CD4-positive, alpha-beta memory T cell (primary cell): ENCODE data around the gene MRPS25. TPM values are rescaled to one million over a fixed set of nuclear protein-coding genes. Genes with fewer than 3 reads are reported as not detected.

Experiments used
- CTCF ChIA-PET: fragments of 350-600 bp; sonication (Branson Sonifier 250); formaldehyde crosslinking; loops from one replicate; lab custom pipeline; 2021; ENCODE audit warnings: inconsistent platforms; ENCODE audit not compliant: partially characterized antibody; lab: Charles Lee
- POLR2A ChIA-PET: fragments of 350-600 bp; sonication (Branson Sonifier 250); formaldehyde crosslinking; loops from one replicate; lab custom pipeline; 2021; ENCODE audit not compliant: partially characterized antibody; lab: Charles Lee
- DNase-seq, 5 donors: peaks; one replicate each; pipeline versions ENCODE4 v3.0.0 to v3.0.0-alpha.2; 2020 to 2022; ENCODE audit warnings: mixed read lengths in 1 of 5
- H3K27ac ChIP-seq: one replicate; pipeline ENCODE4 v1.7.0; 2013; ENCODE audit warnings: low read depth, low read length
- H3K27me3 ChIP-seq: 2 replicates; pipeline ENCODE4 v1.7.0; 2013; ENCODE audit warnings: mild to moderate bottlenecking, low read length, moderate library complexity; ENCODE audit not compliant: insufficient read depth
- H3K36me3 ChIP-seq: 2 replicates; pipeline ENCODE4 v1.7.0; 2013; ENCODE audit warnings: mild to moderate bottlenecking, low read length, moderate library complexity; ENCODE audit not compliant: insufficient read depth
- H3K4me1 ChIP-seq: 2 replicates; pipeline ENCODE4 v1.7.0; 2013; ENCODE audit warnings: mild to moderate bottlenecking, low read length, moderate library complexity; ENCODE audit not compliant: insufficient read depth
- H3K4me3 ChIP-seq, 2 donors: one replicate each; pipeline ENCODE4 v1.7.0; 2013; ENCODE audit warnings: low read length in 2 of 2, mild to moderate bottlenecking in 1 of 2
- H3K9me3 ChIP-seq, 2 donors: one replicate each; pipeline ENCODE4 v1.7.0; 2013; ENCODE audit warnings: low read length in 2 of 2, control low read depth in 1 of 2; ENCODE audit not compliant: control insufficient read depth in 1 of 2
- H3K27ac Mint-ChIP-seq, 7 donors: one replicate each; pipeline ENCODE4 v1.8.0; 2020 to 2021; ENCODE audit warnings: mixed read lengths in 7 of 7, mild to moderate bottlenecking in 6 of 7, inconsistent platforms in 3 of 7, moderate library complexity in 3 of 7
- H3K27me3 Mint-ChIP-seq, 2 donors: one replicate each; pipeline ENCODE4 v1.8.0; 2020 to 2021; ENCODE audit warnings: mixed read lengths in 2 of 2
- H3K36me3 Mint-ChIP-seq, 2 donors: one replicate each; pipeline ENCODE4 v1.8.0; 2020 to 2021; ENCODE audit warnings: mixed read lengths in 2 of 2, inconsistent platforms in 1 of 2, mild to moderate bottlenecking in 1 of 2
- H3K4me1 Mint-ChIP-seq, 4 donors: one replicate each; pipeline ENCODE4 v1.8.0; 2020 to 2021; ENCODE audit warnings: mixed read lengths in 4 of 4, mild to moderate bottlenecking in 1 of 4
- H3K4me3 Mint-ChIP-seq, 8 donors: one replicate each; pipeline ENCODE4 v1.8.0; 2020 to 2021; ENCODE audit warnings: mixed read lengths in 8 of 8, mild to moderate bottlenecking in 7 of 8, moderate library complexity in 6 of 8, inconsistent platforms in 3 of 8
- H3K9me3 Mint-ChIP-seq, 8 donors: one replicate each; pipeline ENCODE4 v1.8.0; 2020 to 2021; ENCODE audit warnings: mixed read lengths in 8 of 8, mild to moderate bottlenecking in 5 of 8, inconsistent platforms in 3 of 8, moderate library complexity in 1 of 8
- intact Hi-C: fragments of 100-400 bp; cut with micrococcal nuclease; formaldehyde crosslinking; loops from one replicate; pipeline ENCODE4 v1.15.1; 2023
- polyA plus RNA-seq, 2 donors: library from polyadenylated mRNA; unstranded; fragments of 300-500 nt; fragmentation: Illumina TruSeq; gene quantifications; one replicate each; pipeline ENCODE4 v1.2.3, GENCODE V29; 2021
- total RNA-seq, 2 experiments: library from RNA; stranded (reverse); gene quantifications; one replicate each; pipeline ENCODE4 v1.2.3, GENCODE V29; 2021

The MRPS25 gene
- total and polyA plus RNA-seq, 4 experiments from 2014 or later: 15.1 to 80.3 (median 50.0) TPM

DNA sequence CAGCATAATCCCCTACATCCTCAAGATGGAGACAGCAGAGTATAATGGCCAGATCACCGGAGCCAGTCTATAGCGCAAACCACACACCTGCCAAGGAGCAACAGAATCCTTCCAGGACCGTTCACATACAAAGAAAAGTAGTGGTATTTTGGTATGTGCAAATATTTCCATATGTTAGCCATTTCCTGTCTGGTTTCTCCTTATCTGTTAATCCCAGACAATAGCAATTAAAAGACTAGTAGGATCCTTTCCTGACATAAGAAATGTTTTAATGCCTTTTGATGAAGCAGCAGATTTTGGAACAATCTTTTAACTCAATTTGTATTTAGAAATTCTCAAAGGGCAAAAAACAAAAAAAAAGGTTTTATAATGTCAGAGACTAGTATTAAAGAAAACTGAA, 22.2 kb downstream of the MRPS25 start:
- H3K27ac ChIP-seq: no peak overlapping the region
- ChIA-PET POLR2A (no interaction called here), CTCF (no interaction called here)
- H3K9me3 ChIP-seq: no peaks in the 10 kb centered on the region
- H3K27me3 ChIP-seq: no peaks in the 10 kb centered on the region
- Mint-ChIP-seq H3K27me3 (no peaks in the 10 kb centered on the region), H3K4me1 (peaks cover 13 to 25% (median 18%) of the 10 kb centered on the region in 4 donors), H3K27ac (peak overlapping the region in 3 of 7 donors; percentile 14 to 62 (median 25)), H3K9me3 (no peaks in the 10 kb centered on the region), H3K36me3 (peaks cover 39 to 87% of the 10 kb centered on the region in 2 donors), H3K4me3 (no peak overlapping the region)
- intact Hi-C loops: no loop called here
- no peak overlapping the region for H3K4me3 ChIP-seq
- H3K36me3 ChIP-seq: peaks cover 82% of the 10 kb centered on the region
- peaks cover 12% of the 10 kb centered on the region for H3K4me1 ChIP-seq
- DNase-seq: no peak

DNA sequence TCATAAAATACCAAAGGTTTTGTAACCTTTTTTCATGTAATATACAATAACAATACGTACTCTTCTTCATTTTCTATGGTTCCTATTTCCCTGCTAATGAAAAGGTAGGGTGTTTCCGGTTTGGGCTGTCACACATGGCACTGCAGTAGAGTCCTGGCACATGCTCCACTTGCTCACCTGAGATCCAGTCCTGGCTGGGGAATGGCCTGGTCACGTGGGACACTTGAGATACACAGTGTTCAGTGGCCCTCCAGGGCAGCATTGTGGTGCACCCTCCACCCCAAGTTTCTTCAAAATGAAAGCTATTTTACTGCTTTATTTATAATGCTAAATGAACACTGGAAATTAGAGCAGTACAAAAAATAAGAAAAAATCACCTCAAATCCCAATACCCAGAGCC, 23.2 kb downstream of the MRPS25 start:
- DNase-seq: no peak
- Mint-ChIP-seq H3K9me3 (no peaks in the 10 kb centered on the region), H3K27ac (peak overlapping the region in 1 of 7 donors; percentile 62), H3K4me3 (no peak overlapping the region), H3K4me1 (peaks cover 13 to 25% (median 18%) of the 10 kb centered on the region in 4 donors), H3K27me3 (no peaks in the 10 kb centered on the region), H3K36me3 (peaks cover 37 to 91% of the 10 kb centered on the region in 2 donors)
- Histone ChIP-seq H3K9me3 (no peaks in the 10 kb centered on the region), H3K4me3 (no peak overlapping the region), H3K36me3 (peaks cover 82% of the 10 kb centered on the region), H3K27me3 (no peaks in the 10 kb centered on the region), H3K4me1 (peaks cover 12% of the 10 kb centered on the region), H3K27ac (no peak overlapping the region)
- ChIA-PET CTCF (no interaction called here), POLR2A (no interaction called here)
- intact Hi-C loops: no loop called here

DNA sequence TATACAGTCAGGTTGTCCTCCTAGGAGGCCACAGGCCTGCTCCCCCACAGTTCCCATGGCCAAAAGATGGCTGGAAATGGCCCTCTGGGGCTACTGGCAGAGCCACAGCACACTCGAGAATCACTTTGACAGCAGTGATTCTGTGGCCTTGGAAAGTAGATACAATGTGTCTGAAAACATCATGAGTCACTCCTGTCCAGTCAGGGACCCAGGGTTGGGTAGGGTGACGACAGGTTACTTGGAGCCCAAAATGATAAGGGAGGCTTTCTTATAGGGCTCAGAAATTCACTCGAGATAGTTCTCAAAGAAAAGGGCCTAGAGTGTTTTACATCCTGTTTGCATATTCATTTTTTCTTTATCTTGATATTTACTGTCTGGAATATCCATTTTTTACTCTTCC, 24.3 kb downstream of the MRPS25 start:
- peaks cover 32 to 87% of the 10 kb centered on the region in 2 donors for H3K36me3 Mint-ChIP-seq

GRCh38 chr3:15038306-15038705, 26.8 kb downstream of the MRPS25 start:
- Mint-ChIP-seq H3K4me1 (peaks cover 0 to 11% (median 1%) of the 10 kb centered on the region in 4 donors), H3K27ac (peak overlapping the region in 2 of 7 donors; percentile 3 to 81), H3K27me3 (no peaks in the 10 kb centered on the region), H3K4me3 (no peak overlapping the region), H3K9me3 (no peaks in the 10 kb centered on the region), H3K36me3 (peaks cover 36 to 83% of the 10 kb centered on the region in 2 donors)
- no peaks in the 10 kb centered on the region for H3K4me1 ChIP-seq
- H3K27ac ChIP-seq: no peak overlapping the region
- no peaks in the 10 kb centered on the region for H3K9me3 ChIP-seq
- ChIA-PET POLR2A (no interaction called here), CTCF (no interaction called here)
- no peaks in the 10 kb centered on the region for H3K27me3 ChIP-seq
- peaks cover 67% of the 10 kb centered on the region for H3K36me3 ChIP-seq
- intact Hi-C loops: no loop called here
- H3K4me3 ChIP-seq: no peak overlapping the region
- DNase-seq: no peak

More for the DNA sequence above, 24.3 kb downstream of the MRPS25 start:
- Histone ChIP-seq H3K4me1 (peaks cover 12% of the 10 kb centered on the region), H3K4me3 (no peak overlapping the region), H3K27ac (no peak overlapping the region), H3K36me3 (peaks cover 72% of the 10 kb centered on the region), H3K9me3 (no peaks in the 10 kb centered on the region), H3K27me3 (no peaks in the 10 kb centered on the region)
- no peak for DNase-seq
- Mint-ChIP-seq H3K4me3 (no peak overlapping the region), H3K9me3 (no peaks in the 10 kb centered on the region), H3K27ac (peak overlapping the region in 4 of 7 donors; percentile 51 to 82 (median 76)), H3K4me1 (peaks cover 11 to 25% (median 18%) of the 10 kb centered on the region in 4 donors), H3K27me3 (no peaks in the 10 kb centered on the region)
- ChIA-PET CTCF (no interaction called here), POLR2A (no interaction called here)
- intact Hi-C loops: no loop called here

- no peak overlapping the region for H3K4me3 Mint-ChIP-seq
- H3K4me1 Mint-ChIP-seq: no peaks in the 10 kb centered on the region
- ChIA-PET CTCF (interaction anchor here (0.7 kb wide), 1 partner anchor 47 kb away, joined by 4 read pairs; no protein-coding TSS in a partner anchor), POLR2A (no interaction called here)
- Histone ChIP-seq H3K36me3 (peaks cover 71% of the 10 kb centered on the region), H3K27me3 (no peaks in the 10 kb centered on the region), H3K4me3 (no peak overlapping the region), H3K27ac (no peak overlapping the region), H3K4me1 (no peaks in the 10 kb centered on the region), H3K9me3 (no peaks in the 10 kb centered on the region)
- H3K9me3 Mint-ChIP-seq: no peaks in the 10 kb centered on the region
- DNase-seq: no peak
- no peaks in the 10 kb centered on the region for H3K27me3 Mint-ChIP-seq
- peak overlapping the region in 4 of 7 donors; percentile 41 to 83 (median 66) for H3K27ac Mint-ChIP-seq
- intact Hi-C loops: no loop called here
- H3K36me3 Mint-ChIP-seq: peaks cover 50 to 86% of the 10 kb centered on the region in 2 donors
Observed at GRCh38 chr3:15033103-15033502, 32.0 kb downstream of the MRPS25 start.

- H3K36me3 ChIP-seq: peaks cover 67% of the 10 kb centered on the region
- no peak for DNase-seq
- Mint-ChIP-seq H3K4me1 (no peaks in the 10 kb centered on the region), H3K27me3 (no peaks in the 10 kb centered on the region), H3K9me3 (no peaks in the 10 kb centered on the region), H3K4me3 (no peak overlapping the region), H3K36me3 (peaks cover 50 to 86% of the 10 kb centered on the region in 2 donors), H3K27ac (peak overlapping the region in 4 of 7 donors; percentile 41 to 83 (median 66))
- H3K27me3 ChIP-seq: no peaks in the 10 kb centered on the region
- no peak overlapping the region for H3K27ac ChIP-seq
- H3K4me1 ChIP-seq: no peaks in the 10 kb centered on the region
- no peak overlapping the region for H3K4me3 ChIP-seq
- ChIA-PET CTCF (no interaction called here), POLR2A (no interaction called here)
- intact Hi-C loops: no loop called here
- no peaks in the 10 kb centered on the region for H3K9me3 ChIP-seq
Observed at GRCh38 chr3:15032650-15033049, 32.5 kb downstream of the MRPS25 start.

DNA sequence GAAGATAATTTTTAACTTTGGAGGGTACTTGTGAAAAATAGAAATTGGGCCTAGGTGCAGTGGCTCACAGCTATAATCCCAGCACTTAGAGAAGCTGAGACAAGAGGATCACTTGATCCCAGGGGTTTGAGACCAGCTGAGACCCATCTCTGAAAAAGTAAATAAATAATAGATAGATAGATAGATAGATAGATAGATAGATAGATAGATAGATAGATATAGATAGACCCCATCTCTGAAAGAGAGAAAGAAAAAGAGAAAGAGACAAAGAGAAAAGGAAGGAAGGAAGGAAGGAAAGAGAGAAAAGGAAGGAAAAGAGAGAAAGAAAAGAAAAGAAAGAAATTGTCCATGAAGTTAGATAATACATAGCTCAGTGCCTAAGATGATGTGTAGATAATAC, 35.5 kb downstream of the MRPS25 start:
- intact Hi-C loops: no loop called here
- H3K9me3 ChIP-seq: no peaks in the 10 kb centered on the region
- no peak for DNase-seq
- no peak overlapping the region for H3K27ac ChIP-seq
- peaks cover 73 to 88% of the 10 kb centered on the region in 2 donors for H3K36me3 Mint-ChIP-seq
- H3K4me3 ChIP-seq: no peak overlapping the region
- no peaks in the 10 kb centered on the region for H3K4me1 ChIP-seq
- no peak overlapping the region for H3K4me3 Mint-ChIP-seq
- no peaks in the 10 kb centered on the region for H3K9me3 Mint-ChIP-seq
- CTCF ChIA-PET: interaction anchor here (1.3 kb wide), 2 partner anchors 10 to 106 kb away, joined by 3 read pairs; no protein-coding TSS in a partner anchor
- peak overlapping the region in 3 of 7 donors; percentile 15 to 60 (median 38) for H3K27ac Mint-ChIP-seq
- POLR2A ChIA-PET: no interaction called here
- no peaks in the 10 kb centered on the region for H3K27me3 ChIP-seq
- no peaks in the 10 kb centered on the region for H3K4me1 Mint-ChIP-seq
- H3K27me3 Mint-ChIP-seq: no peaks in the 10 kb centered on the region
- H3K36me3 ChIP-seq: peaks cover 51% of the 10 kb centered on the region
